ENCODE results near the gene FAM219B.
A peak's percentile ranks its signal among the peaks of the same experiment; 100 is the strongest.

The FAM219B gene

GRCh38 chr15:74906450-74907162 is at the start of gene FAM219B:
TSS of gene FAM219B (minus strand) at chr15:74906851. CDS start at chr15:74906800, 51 bp downstream.
- TF ChIP-seq CTCF (IDR thresholded peaks at IDR 0.05), result no peak

DNA sequence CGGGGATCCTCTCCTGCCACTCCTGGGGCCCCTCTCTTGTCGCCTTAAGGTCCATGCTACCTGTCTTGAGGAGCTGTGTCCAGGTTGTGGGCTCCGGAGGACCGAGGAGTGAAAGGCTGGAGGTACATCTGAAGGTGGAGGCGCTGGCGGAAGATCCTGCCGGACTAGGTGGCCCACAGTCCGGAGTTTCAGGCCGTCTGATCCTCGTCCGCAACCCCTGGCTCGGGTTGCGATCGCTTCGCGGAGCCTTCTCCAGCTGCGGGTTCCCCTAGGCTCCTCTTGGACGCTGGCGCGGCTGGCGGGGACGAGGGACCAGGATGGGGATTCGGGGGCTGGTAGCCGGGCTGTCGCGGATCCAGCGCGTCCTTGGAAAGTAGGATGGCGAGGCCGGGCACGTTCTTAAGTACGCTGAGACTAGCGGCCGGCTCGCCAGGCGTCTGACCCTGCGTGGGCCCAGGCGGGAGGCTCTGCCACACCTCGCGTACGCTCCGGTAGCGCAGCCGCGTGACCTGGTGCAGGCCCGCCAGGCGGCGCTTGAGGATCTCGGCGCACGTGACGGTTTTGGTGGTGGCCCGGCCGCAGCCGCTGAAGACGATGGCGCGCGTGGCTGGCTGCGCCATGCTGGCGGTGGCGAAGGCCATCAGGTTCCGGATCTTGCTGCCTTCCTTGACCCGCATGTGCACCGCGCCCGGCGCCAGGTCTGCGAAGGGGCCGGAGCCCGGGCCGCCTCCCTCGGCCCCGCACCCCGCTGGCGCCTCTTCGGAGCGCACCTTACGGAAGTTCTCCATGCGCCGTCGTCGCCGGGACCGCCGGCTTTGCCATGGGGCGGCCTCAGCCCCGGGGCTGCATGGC is 49.4 kb upstream of the FAM219B start:
- TF ChIP-seq CTCF (IDR thresholded peaks at IDR 0.05), result no peak

- no peak for TF ChIP-seq CTCF (IDR thresholded peaks at IDR 0.05)
Observed at GRCh38 chr15:74955017-74955416, 48.4 kb upstream of the FAM219B start.

- TF ChIP-seq CTCF (IDR thresholded peaks at IDR 0.05), result no peak
Observed at GRCh38 chr15:74954515-74954914, 47.9 kb upstream of the FAM219B start.

DNA sequence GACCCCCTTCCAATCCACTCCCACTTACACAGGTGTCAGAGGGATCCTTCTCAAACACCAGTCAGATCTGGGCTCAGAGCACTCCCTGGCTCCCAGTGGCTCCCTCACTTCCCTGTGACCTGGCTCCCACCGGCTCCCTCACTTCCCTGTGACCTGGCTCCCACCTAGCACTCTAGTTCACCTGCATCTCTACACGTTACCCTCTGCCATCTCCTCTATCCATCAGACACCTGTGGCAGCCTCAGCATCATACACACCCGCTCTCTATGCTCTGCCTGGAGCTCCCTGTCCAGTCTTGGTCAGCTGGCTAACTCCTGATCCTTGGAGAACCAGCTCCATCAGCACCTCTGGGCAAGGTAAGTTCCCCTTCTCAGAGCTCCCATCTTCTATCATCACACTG is 44.4 kb upstream of the FAM219B start:
- TF ChIP-seq CTCF (IDR thresholded peaks at IDR 0.05), result no peak

DNA sequence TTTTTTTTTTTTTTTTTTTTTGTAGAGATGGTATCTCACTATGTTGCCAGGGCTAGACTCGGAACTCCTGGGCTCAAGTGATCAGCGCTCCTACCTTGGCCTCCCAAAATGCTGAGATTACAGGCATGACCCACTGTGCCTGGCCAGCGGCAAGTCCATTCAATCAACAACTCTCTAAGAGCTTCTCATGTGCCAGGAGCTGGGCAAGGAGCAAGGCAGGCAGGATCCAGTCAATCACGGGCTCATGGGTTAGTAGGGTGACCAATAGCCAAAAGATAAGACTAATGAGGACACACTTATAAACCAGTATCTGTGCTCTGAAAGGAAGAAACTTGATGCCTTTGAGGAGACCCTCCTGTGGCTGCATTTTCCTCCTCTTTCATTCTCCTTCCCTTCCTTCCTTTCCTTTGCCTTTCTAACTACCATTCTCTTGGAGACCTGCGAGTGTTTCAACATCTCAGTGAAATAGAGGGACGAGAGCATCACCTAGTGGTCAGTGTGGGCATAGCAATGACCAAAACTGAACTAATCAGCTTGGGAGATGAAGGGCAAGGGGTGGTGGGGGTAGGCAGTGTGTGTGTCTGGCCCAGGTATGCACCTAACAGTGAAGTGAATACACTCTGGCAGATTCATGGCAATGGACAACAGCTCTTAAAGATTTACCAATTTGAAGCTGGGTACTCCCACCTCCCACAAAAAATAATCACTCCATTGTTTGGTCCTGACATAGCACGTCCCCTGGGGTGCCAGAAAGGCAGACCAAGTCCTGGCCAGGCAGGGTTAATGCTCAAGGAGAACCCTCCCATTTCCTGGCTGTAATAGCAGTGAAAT is 43.6 kb upstream of the FAM219B start:
- TF ChIP-seq CTCF (IDR thresholded peaks at IDR 0.05), result peak; percentile 99
